Right atrium auricular region (tissue), 2 donors: ENCODE data around the gene CBLB. TPM values are rescaled to one million over a fixed set of nuclear protein-coding genes. Genes with fewer than 3 reads are reported as not detected.

ENCODE experiments used
- DNase-seq: peaks from one replicate; pipeline ENCODE4 v3.0.0-alpha.2; 2019; ENCODE audit warnings: low spot score
- H3K27ac ChIP-seq, 2 donors: fragments of 200-600 bp; sonication (generic); 1 replicate in 1 of 2; 2 replicates in 1 of 2; pipeline ENCODE4 v1.5.1; 2016 to 2019
- H3K27me3 ChIP-seq, 2 donors: fragments of 200-600 bp; sonication (generic); one replicate each; pipeline versions ENCODE4 v1.5.1 to v1.6.0; 2017 to 2019
- H3K36me3 ChIP-seq: fragments of 200-600 bp; sonication (generic); one replicate; pipeline ENCODE4 v1.5.1; 2016
- H3K4me1 ChIP-seq, 2 donors: fragments of 200-600 bp; sonication (generic); one replicate each; pipeline versions ENCODE4 v1.5.1 to v1.6.0; 2017 to 2019
- H3K4me3 ChIP-seq, 2 donors: fragments of 200-600 bp; sonication (generic); 1 replicate in 1 of 2; 2 replicates in 1 of 2; pipeline ENCODE4 v1.5.1; 2017 to 2019; ENCODE audit warnings: mild to moderate bottlenecking in 1 of 2, moderate library complexity in 1 of 2
- H3K9me3 ChIP-seq, 2 donors: fragments of 200-600 bp; sonication (generic); one replicate each; pipeline ENCODE4 v1.5.1; 2019
- CTCF ChIP-seq, 2 donors: fragments of 200-600 bp; sonication (generic); IDR thresholded peaks; one replicate each; pipeline ENCODE4 v1.5.1; 2019; ENCODE audit warnings: antibody characterized with exemption in 2 of 2
- total RNA-seq, 2 donors: library from RNA; depleted of rRNA; stranded (reverse); fragments of >200 nt; gene quantifications; one replicate each; pipeline ENCODE4 v1.1.0, GENCODE V29; 2016

The CBLB gene
- total RNA-seq, 2 donors from 2014 or later: 24.6 to 27.3 TPM

- Histone ChIP-seq H3K27ac (peak overlapping the region in 1 of 2 donors; percentile 30), H3K36me3 (peaks cover 8% of the 10 kb centered on the region), H3K27me3 (no peaks in the 10 kb centered on the region)
These were observed 177.2 kb downstream of the CBLB start for GRCh38 chr3:105691633-105692032.

GRCh38 chr3:105691053-105691452, 177.8 kb downstream of the CBLB start:
- no peak for DNase-seq
- Histone ChIP-seq H3K9me3 (no peaks in the 10 kb centered on the region), H3K4me1 (peaks cover 0 to 10% of the 10 kb centered on the region in 2 donors), H3K4me3 (no peak overlapping the region), H3K36me3 (peaks cover 8% of the 10 kb centered on the region), H3K27ac (no peak overlapping the region), H3K27me3 (no peaks in the 10 kb centered on the region)
- TF ChIP-seq CTCF (IDR thresholded peaks at IDR 0.05): no peak

More at GRCh38 chr3:105691633-105692032, 177.2 kb downstream of the CBLB start:
- no peaks in the 10 kb centered on the region for H3K9me3 ChIP-seq
- no peak for DNase-seq
- no peak for TF ChIP-seq CTCF (IDR thresholded peaks at IDR 0.05)
- peaks cover 0 to 10% of the 10 kb centered on the region in 2 donors for H3K4me1 ChIP-seq
- H3K4me3 ChIP-seq: no peak overlapping the region

GRCh38 chr3:105688821-105689220, 180.0 kb downstream of the CBLB start:
- no peak for DNase-seq
- no peak for TF ChIP-seq CTCF (IDR thresholded peaks at IDR 0.05)
- H3K9me3 ChIP-seq: no peaks in the 10 kb centered on the region
- H3K36me3 ChIP-seq: peaks cover 19% of the 10 kb centered on the region
- H3K27me3 ChIP-seq: no peaks in the 10 kb centered on the region
- no peak overlapping the region for H3K4me3 ChIP-seq
- peaks cover 0 to 10% of the 10 kb centered on the region in 2 donors for H3K4me1 ChIP-seq
- no peak overlapping the region for H3K27ac ChIP-seq

GRCh38 chr3:105686278-105686897, 182.4 kb downstream of the CBLB start:
- peak; percentile 74 to 87 for TF ChIP-seq CTCF (IDR thresholded peaks at IDR 0.05)
- Histone ChIP-seq H3K9me3 (no peaks in the 10 kb centered on the region), H3K4me1 (peaks cover 0 to 4% of the 10 kb centered on the region in 2 donors), H3K27ac (no peak overlapping the region), H3K27me3 (no peaks in the 10 kb centered on the region), H3K4me3 (no peak overlapping the region), H3K36me3 (peaks cover 12% of the 10 kb centered on the region)
- no peak for DNase-seq

GRCh38 chr3:105679951-105680350, 188.9 kb downstream of the CBLB start:
- Histone ChIP-seq H3K9me3 (no peaks in the 10 kb centered on the region), H3K27ac (no peak overlapping the region), H3K4me3 (no peak overlapping the region), H3K4me1 (peaks cover 0 to 4% of the 10 kb centered on the region in 2 donors), H3K36me3 (peaks cover 59% of the 10 kb centered on the region), H3K27me3 (no peaks in the 10 kb centered on the region)
- no peak for TF ChIP-seq CTCF (IDR thresholded peaks at IDR 0.05)
- DNase-seq: no peak

GRCh38 chr3:105678017-105678416, 190.8 kb downstream of the CBLB start:
- peaks cover 53% of the 10 kb centered on the region for H3K36me3 ChIP-seq

More at GRCh38 chr3:105678017-105678416, 190.8 kb downstream of the CBLB start:
- Histone ChIP-seq H3K4me3 (no peak overlapping the region), H3K27me3 (no peaks in the 10 kb centered on the region), H3K9me3 (no peaks in the 10 kb centered on the region), H3K27ac (no peak overlapping the region), H3K4me1 (peaks cover 0 to 14% of the 10 kb centered on the region in 2 donors)
- TF ChIP-seq CTCF (IDR thresholded peaks at IDR 0.05): no peak
- DNase-seq: no peak
